ENCODE measurements around the gene RBM15.
A peak's percentile ranks its signal among the peaks of the same experiment; 100 is the strongest.

Gene RBM15

GRCh38 chr1:110326826-110327225, 12.4 kb upstream of the RBM15 start:
- Histone ChIP-seq H3K36me3 (ENCODE audit: insufficient read depth, low read length) (no peaks in the 10 kb centered on the region), H3K27ac (no peak overlapping the region), H3K9ac (ENCODE audit: insufficient read length) (no peak overlapping the region), H3K4me3 (no peak overlapping the region), H3K9me3 (ENCODE audit: low read depth, low read length) (no peaks in the 10 kb centered on the region)
- DNase-seq (ENCODE audit: low read depth, low spot score): no peak
- TF ChIP-seq POLR2AphosphoS5 (IDR thresholded peaks at IDR 0.05; ENCODE audit: borderline replicate concordance, low read depth, low read length): no peak
- no peak for TF ChIP-seq FOXP2 (optimal IDR thresholded peaks at IDR 0.05; ENCODE audit: control extremely low read depth, extremely low read length, insufficient read depth)
- TF ChIP-seq EZH2 (IDR thresholded peaks at IDR 0.05): no peak

- no peaks in the 10 kb centered on the region for H3K36me3 ChIP-seq (ENCODE audit: insufficient read depth, low read length)
- TF ChIP-seq FOXP2 (optimal IDR thresholded peaks at IDR 0.05; ENCODE audit: control extremely low read depth, extremely low read length, insufficient read depth) (no peak), POLR2AphosphoS5 (IDR thresholded peaks at IDR 0.05; ENCODE audit: borderline replicate concordance, low read depth, low read length) (no peak), EZH2 (IDR thresholded peaks at IDR 0.05) (no peak)
- no peak overlapping the region for H3K4me3 ChIP-seq
- H3K9me3 ChIP-seq (ENCODE audit: low read depth, low read length): no peaks in the 10 kb centered on the region
- no peak overlapping the region for H3K27ac ChIP-seq
- DNase-seq (ENCODE audit: low read depth, low spot score): no peak
- no peak overlapping the region for H3K9ac ChIP-seq (ENCODE audit: insufficient read length)
Observed at GRCh38 chr1:110328274-110328673, 10.9 kb upstream of the RBM15 start.

- no peaks in the 10 kb centered on the region for H3K36me3 ChIP-seq (ENCODE audit: insufficient read depth, low read length)
- TF ChIP-seq FOXP2 (optimal IDR thresholded peaks at IDR 0.05; ENCODE audit: control extremely low read depth, extremely low read length, insufficient read depth): no peak
- TF ChIP-seq EZH2 (IDR thresholded peaks at IDR 0.05): no peak
- no peak for TF ChIP-seq POLR2AphosphoS5 (IDR thresholded peaks at IDR 0.05; ENCODE audit: borderline replicate concordance, low read depth, low read length)
- H3K9me3 ChIP-seq (ENCODE audit: low read depth, low read length): no peaks in the 10 kb centered on the region
- no peak overlapping the region for H3K9ac ChIP-seq (ENCODE audit: insufficient read length)
- no peak overlapping the region for H3K27ac ChIP-seq
- no peak overlapping the region for H3K4me3 ChIP-seq
- no peak for DNase-seq (ENCODE audit: low read depth, low spot score)
Observed at GRCh38 chr1:110328700-110329099, 10.5 kb upstream of the RBM15 start.

- no peak for DNase-seq (ENCODE audit: low read depth, low spot score)
- H3K27ac ChIP-seq: no peak overlapping the region
- H3K36me3 ChIP-seq (ENCODE audit: insufficient read depth, low read length): peaks cover 3% of the 10 kb centered on the region
- H3K9me3 ChIP-seq (ENCODE audit: low read depth, low read length): peaks cover 4% of the 10 kb centered on the region; the same call in 1 of the 2 replicates
- no peak overlapping the region for H3K9ac ChIP-seq (ENCODE audit: insufficient read length)
- H3K4me3 ChIP-seq: no peak overlapping the region
- TF ChIP-seq EZH2 (IDR thresholded peaks at IDR 0.05) (no peak), FOXP2 (optimal IDR thresholded peaks at IDR 0.05; ENCODE audit: control extremely low read depth, extremely low read length, insufficient read depth) (no peak), POLR2AphosphoS5 (IDR thresholded peaks at IDR 0.05; ENCODE audit: borderline replicate concordance, low read depth, low read length) (no peak)
Observed at GRCh38 chr1:110335265-110335664, 3.9 kb upstream of the RBM15 start.

- H3K27ac ChIP-seq: peak overlapping the region; percentile 75
- TF ChIP-seq FOXP2 (optimal IDR thresholded peaks at IDR 0.05; ENCODE audit: control extremely low read depth, extremely low read length, insufficient read depth) (no peak), POLR2AphosphoS5 (IDR thresholded peaks at IDR 0.05; ENCODE audit: borderline replicate concordance, low read depth, low read length) (no peak; the same call in 1 of the 2 replicates), EZH2 (IDR thresholded peaks at IDR 0.05) (no peak)
- H3K36me3 ChIP-seq (ENCODE audit: insufficient read depth, low read length): peaks cover 15% of the 10 kb centered on the region
- peak overlapping the region; percentile 46 for H3K4me3 ChIP-seq
- peak overlapping the region; percentile 88 for H3K9ac ChIP-seq (ENCODE audit: insufficient read length)
- DNase-seq (ENCODE audit: low read depth, low spot score): no peak
- H3K9me3 ChIP-seq (ENCODE audit: low read depth, low read length): peaks cover 4% of the 10 kb centered on the region; the same call in 1 of the 2 replicates
Observed at GRCh38 chr1:110336300-110337039, 2.7 kb upstream of the RBM15 start.

GRCh38 chr1:110337704-110338308, 1.4 kb upstream of the RBM15 start:
- H3K9me3 ChIP-seq (ENCODE audit: low read depth, low read length): peaks cover 4% of the 10 kb centered on the region; the same call in 1 of the 2 replicates
- no peak for TF ChIP-seq FOXP2 (optimal IDR thresholded peaks at IDR 0.05; ENCODE audit: control extremely low read depth, extremely low read length, insufficient read depth)
- DNase-seq (ENCODE audit: low read depth, low spot score): no peak
- H3K4me3 ChIP-seq: peak overlapping the region; percentile 96
- peaks cover 28% of the 10 kb centered on the region for H3K36me3 ChIP-seq (ENCODE audit: insufficient read depth, low read length)
- H3K9ac ChIP-seq (ENCODE audit: insufficient read length): peak overlapping the region; percentile 88
- peak overlapping the region; percentile 95 for H3K27ac ChIP-seq

- H3K4me3 ChIP-seq: peak overlapping the region; percentile 96
- DNase-seq (ENCODE audit: low read depth, low spot score): no peak
- TF ChIP-seq EZH2 (IDR thresholded peaks at IDR 0.05) (no peak), FOXP2 (optimal IDR thresholded peaks at IDR 0.05; ENCODE audit: control extremely low read depth, extremely low read length, insufficient read depth) (peak; percentile 3), POLR2AphosphoS5 (IDR thresholded peaks at IDR 0.05; ENCODE audit: borderline replicate concordance, low read depth, low read length) (peak; percentile 79)
- H3K9ac ChIP-seq (ENCODE audit: insufficient read length): peak overlapping the region; percentile 88
- peak overlapping the region; percentile 95 for H3K27ac ChIP-seq
- peaks cover 4% of the 10 kb centered on the region; the same call in 1 of the 2 replicates for H3K9me3 ChIP-seq (ENCODE audit: low read depth, low read length)
- peaks cover 34% of the 10 kb centered on the region for H3K36me3 ChIP-seq (ENCODE audit: insufficient read depth, low read length)
Observed at GRCh38 chr1:110338309-110338885, 780 bp upstream of the RBM15 start.

GRCh38 chr1:110339407-110340206, 430 bp downstream of the RBM15 start:
- no peak for DNase-seq (ENCODE audit: low read depth, low spot score)
- Histone ChIP-seq H3K36me3 (ENCODE audit: insufficient read depth, low read length) (peaks cover 46% of the 10 kb centered on the region), H3K27ac (peak overlapping the region; percentile 91), H3K9me3 (ENCODE audit: low read depth, low read length) (peaks cover 4% of the 10 kb centered on the region; the same call in 1 of the 2 replicates), H3K9ac (ENCODE audit: insufficient read length) (peak overlapping the region; percentile 98), H3K4me3 (peak overlapping the region; percentile 96)
- TF ChIP-seq FOXP2 (optimal IDR thresholded peaks at IDR 0.05; ENCODE audit: control extremely low read depth, extremely low read length, insufficient read depth): no peak
- TF ChIP-seq POLR2AphosphoS5 (IDR thresholded peaks at IDR 0.05; ENCODE audit: borderline replicate concordance, low read depth, low read length): peak; percentile 90
